H1 (cell line): ENCODE results near the gene NADSYN1. TPM values are rescaled to one million over a fixed set of nuclear protein-coding genes. Genes with fewer than 3 reads are reported as not detected.

Source experiments
- CEBPB ChIP-seq: IDR thresholded peaks from 2 replicates; pipeline ENCODE4 v1.6.1; 2012; ENCODE audit warnings: low read depth, low read length
- JUND ChIP-seq: IDR thresholded peaks from 2 replicates; pipeline ENCODE4 v1.6.1; 2011; ENCODE audit warnings: mild to moderate bottlenecking, improper control_type of control experiment, low read length
- RBBP5 ChIP-seq: IDR thresholded peaks from 2 replicates; pipeline ENCODE4 v1.7.1; 2012; ENCODE audit warnings: low read depth, mild to moderate bottlenecking, inconsistent platforms, low read length, moderate library complexity, borderline replicate concordance
- SP4 ChIP-seq: IDR thresholded peaks from 2 replicates; pipeline ENCODE4 v1.6.1; 2012; ENCODE audit warnings: low read length, inconsistent platforms
- TCF12 ChIP-seq: IDR thresholded peaks from 2 replicates; pipeline ENCODE4 v1.6.1; 2011; ENCODE audit warnings: low read depth, mild to moderate bottlenecking, low read length
- polyA plus RNA-seq, 7 experiments: library from polyadenylated mRNA; depleted of rRNA in 3 of 7; stranded (reverse) in 5 of 7; unstranded in 2 of 7; fragments of >200 nt in 5 of 7; fragments of 200-250 nt in 2 of 7; gene quantifications; 1 replicate in 5 of 7; 2 replicates in 1 of 7; 4 replicates in 1 of 7; pipeline versions ENCODE4 v1.2.1 to v1.2.3, GENCODE V29; 2011 to 2013; ENCODE audit warnings: missing spikeins in 2 of 7, mixed read lengths in 2 of 7
- total RNA-seq: library from RNA; stranded (reverse); fragmentation: NEBNext Ultra II Directional; extraction: Animal tissue kit (Norgen Biotek cat#: 25700); gene quantifications from 2 replicates; pipeline ENCODE4 v1.2.1, GENCODE V29; 2021
- TF ChIP-seq, protein P1 (sequence below): IDR thresholded peaks from 2 replicates; pipeline ENCODE4 v1.6.1; 2012; ENCODE audit warnings: low read length, inconsistent platforms
- TF ChIP-seq, protein P2 (sequence below): fragments of 300-600 bp; sonication (generic); IDR thresholded peaks from 2 replicates; pipeline ENCODE4 v1.7.1; 2012; ENCODE audit warnings: low read length, moderate library complexity, mild to moderate bottlenecking, inconsistent platforms; ENCODE audit not compliant: insufficient replicate concordance

The NADSYN1 gene
- total and polyA plus RNA-seq, 2 of the 8 experiments (the other 6 are each of a cell fraction or from before 2014, with no cell fraction given), result 38.3 to 38.6 TPM

DNA sequence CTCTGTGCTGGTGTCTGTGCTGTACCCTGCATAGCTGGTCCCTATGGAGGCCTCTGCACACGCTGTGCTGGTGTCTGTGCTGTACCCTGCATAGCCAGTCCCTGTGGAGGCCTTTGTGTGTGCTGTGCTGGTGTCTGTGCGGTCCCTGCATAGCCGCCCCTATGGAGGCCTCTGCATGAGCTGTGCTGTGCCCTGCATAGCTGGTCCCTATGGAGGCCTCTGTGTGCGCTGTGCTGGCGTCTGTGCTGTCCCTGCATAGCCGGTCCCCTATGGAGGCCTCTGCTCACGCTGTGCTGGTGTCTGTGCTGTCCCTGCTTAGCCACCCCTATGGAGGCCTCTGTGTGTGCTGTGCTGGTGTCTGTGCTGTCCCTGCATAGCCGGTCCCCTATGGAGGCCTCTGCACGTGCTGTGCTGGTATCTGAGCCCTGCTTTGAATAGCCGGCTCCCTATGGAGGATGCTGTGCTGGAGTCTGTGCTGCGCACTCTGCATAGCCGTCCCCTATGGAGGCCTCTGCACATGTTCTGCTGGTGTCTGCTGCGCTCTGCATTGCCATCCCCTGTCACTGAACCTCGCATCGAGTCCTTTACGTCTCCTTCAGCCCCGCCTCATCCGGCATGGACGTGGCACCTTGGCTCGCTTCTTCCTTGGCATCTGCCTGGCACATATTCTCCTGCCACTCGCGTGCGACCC, 6.2 kb downstream of the NADSYN1 start (continued):
- TF ChIP-seq JUND (no peak), TCF12 (no peak), SP4 (no peak), CEBPB (no peak), RBBP5 (no peak)
- TF ChIP-seq, protein P1, sequence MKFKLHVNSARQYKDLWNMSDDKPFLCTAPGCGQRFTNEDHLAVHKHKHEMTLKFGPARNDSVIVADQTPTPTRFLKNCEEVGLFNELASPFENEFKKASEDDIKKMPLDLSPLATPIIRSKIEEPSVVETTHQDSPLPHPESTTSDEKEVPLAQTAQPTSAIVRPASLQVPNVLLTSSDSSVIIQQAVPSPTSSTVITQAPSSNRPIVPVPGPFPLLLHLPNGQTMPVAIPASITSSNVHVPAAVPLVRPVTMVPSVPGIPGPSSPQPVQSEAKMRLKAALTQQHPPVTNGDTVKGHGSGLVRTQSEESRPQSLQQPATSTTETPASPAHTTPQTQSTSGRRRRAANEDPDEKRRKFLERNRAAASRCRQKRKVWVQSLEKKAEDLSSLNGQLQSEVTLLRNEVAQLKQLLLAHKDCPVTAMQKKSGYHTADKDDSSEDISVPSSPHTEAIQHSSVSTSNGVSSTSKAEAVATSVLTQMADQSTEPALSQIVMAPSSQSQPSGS, result no peak
- TF ChIP-seq, protein P2, sequence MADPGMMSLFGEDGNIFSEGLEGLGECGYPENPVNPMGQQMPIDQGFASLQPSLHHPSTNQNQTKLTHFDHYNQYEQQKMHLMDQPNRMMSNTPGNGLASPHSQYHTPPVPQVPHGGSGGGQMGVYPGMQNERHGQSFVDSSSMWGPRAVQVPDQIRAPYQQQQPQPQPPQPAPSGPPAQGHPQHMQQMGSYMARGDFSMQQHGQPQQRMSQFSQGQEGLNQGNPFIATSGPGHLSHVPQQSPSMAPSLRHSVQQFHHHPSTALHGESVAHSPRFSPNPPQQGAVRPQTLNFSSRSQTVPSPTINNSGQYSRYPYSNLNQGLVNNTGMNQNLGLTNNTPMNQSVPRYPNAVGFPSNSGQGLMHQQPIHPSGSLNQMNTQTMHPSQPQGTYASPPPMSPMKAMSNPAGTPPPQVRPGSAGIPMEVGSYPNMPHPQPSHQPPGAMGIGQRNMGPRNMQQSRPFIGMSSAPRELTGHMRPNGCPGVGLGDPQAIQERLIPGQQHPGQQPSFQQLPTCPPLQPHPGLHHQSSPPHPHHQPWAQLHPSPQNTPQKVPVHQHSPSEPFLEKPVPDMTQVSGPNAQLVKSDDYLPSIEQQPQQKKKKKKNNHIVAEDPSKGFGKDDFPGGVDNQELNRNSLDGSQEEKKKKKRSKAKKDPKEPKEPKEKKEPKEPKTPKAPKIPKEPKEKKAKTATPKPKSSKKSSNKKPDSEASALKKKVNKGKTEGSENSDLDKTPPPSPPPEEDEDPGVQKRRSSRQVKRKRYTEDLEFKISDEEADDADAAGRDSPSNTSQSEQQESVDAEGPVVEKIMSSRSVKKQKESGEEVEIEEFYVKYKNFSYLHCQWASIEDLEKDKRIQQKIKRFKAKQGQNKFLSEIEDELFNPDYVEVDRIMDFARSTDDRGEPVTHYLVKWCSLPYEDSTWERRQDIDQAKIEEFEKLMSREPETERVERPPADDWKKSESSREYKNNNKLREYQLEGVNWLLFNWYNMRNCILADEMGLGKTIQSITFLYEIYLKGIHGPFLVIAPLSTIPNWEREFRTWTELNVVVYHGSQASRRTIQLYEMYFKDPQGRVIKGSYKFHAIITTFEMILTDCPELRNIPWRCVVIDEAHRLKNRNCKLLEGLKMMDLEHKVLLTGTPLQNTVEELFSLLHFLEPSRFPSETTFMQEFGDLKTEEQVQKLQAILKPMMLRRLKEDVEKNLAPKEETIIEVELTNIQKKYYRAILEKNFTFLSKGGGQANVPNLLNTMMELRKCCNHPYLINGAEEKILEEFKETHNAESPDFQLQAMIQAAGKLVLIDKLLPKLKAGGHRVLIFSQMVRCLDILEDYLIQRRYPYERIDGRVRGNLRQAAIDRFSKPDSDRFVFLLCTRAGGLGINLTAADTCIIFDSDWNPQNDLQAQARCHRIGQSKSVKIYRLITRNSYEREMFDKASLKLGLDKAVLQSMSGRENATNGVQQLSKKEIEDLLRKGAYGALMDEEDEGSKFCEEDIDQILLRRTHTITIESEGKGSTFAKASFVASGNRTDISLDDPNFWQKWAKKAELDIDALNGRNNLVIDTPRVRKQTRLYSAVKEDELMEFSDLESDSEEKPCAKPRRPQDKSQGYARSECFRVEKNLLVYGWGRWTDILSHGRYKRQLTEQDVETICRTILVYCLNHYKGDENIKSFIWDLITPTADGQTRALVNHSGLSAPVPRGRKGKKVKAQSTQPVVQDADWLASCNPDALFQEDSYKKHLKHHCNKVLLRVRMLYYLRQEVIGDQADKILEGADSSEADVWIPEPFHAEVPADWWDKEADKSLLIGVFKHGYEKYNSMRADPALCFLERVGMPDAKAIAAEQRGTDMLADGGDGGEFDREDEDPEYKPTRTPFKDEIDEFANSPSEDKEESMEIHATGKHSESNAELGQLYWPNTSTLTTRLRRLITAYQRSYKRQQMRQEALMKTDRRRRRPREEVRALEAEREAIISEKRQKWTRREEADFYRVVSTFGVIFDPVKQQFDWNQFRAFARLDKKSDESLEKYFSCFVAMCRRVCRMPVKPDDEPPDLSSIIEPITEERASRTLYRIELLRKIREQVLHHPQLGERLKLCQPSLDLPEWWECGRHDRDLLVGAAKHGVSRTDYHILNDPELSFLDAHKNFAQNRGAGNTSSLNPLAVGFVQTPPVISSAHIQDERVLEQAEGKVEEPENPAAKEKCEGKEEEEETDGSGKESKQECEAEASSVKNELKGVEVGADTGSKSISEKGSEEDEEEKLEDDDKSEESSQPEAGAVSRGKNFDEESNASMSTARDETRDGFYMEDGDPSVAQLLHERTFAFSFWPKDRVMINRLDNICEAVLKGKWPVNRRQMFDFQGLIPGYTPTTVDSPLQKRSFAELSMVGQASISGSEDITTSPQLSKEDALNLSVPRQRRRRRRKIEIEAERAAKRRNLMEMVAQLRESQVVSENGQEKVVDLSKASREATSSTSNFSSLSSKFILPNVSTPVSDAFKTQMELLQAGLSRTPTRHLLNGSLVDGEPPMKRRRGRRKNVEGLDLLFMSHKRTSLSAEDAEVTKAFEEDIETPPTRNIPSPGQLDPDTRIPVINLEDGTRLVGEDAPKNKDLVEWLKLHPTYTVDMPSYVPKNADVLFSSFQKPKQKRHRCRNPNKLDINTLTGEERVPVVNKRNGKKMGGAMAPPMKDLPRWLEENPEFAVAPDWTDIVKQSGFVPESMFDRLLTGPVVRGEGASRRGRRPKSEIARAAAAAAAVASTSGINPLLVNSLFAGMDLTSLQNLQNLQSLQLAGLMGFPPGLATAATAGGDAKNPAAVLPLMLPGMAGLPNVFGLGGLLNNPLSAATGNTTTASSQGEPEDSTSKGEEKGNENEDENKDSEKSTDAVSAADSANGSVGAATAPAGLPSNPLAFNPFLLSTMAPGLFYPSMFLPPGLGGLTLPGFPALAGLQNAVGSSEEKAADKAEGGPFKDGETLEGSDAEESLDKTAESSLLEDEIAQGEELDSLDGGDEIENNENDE, result no peak
